NK-92 (cell line): ENCODE results near the gene SV2A.
A peak's percentile ranks its signal among the peaks of the same experiment; 100 is the strongest.
"Not testable (repeated sequence)": the region's sequence is repeated elsewhere in the genome, so short reads cannot be mapped to it uniquely, and the experiment has no call there.

Experiments used
- DNase-seq: peaks from one replicate; lab custom pipeline; 2025; ENCODE audit not compliant: unreplicated experiment; lab: John Stamatoyannopoulos, UW

SV2A gene

GRCh38 chr1:149887456-149888246, 30.0 kb downstream of the SV2A start:
- no peak for DNase-seq

- DNase-seq = not testable (repeated sequence)
Measured at GRCh38 chr1:149887196-149887455, 30.5 kb downstream of the SV2A start.

- peak; percentile 46 for DNase-seq
Measured at GRCh38 chr1:149886396-149887195, 31.0 kb downstream of the SV2A start.

- not testable (repeated sequence) for DNase-seq
Measured at GRCh38 chr1:149886121-149886395, 31.6 kb downstream of the SV2A start.

GRCh38 chr1:149885339-149886120, 32.1 kb downstream of the SV2A start:
- no peak for DNase-seq

- DNase-seq = no peak
Measured at GRCh38 chr1:149884433-149885338, 33.0 kb downstream of the SV2A start.

- DNase-seq = no peak
Measured at GRCh38 chr1:149883598-149884247, 33.9 kb downstream of the SV2A start.

GRCh38 chr1:149881876-149882275, 35.8 kb downstream of the SV2A start:
- no peak for DNase-seq

- DNase-seq = no peak
Measured at GRCh38 chr1:149879556-149879955, 38.1 kb downstream of the SV2A start.

GRCh38 chr1:149877211-149877946, 40.3 kb downstream of the SV2A start:
- no peak for DNase-seq

GRCh38 chr1:149873060-149873459, 44.6 kb downstream of the SV2A start:
- DNase-seq = not testable (repeated sequence)

- not testable (repeated sequence) for DNase-seq
Measured at GRCh38 chr1:149866887-149867286, 50.8 kb downstream of the SV2A start.

GRCh38 chr1:149861497-149862054, 56.1 kb downstream of the SV2A start:
- not testable (repeated sequence) for DNase-seq

- DNase-seq = not testable (repeated sequence)
Measured at GRCh38 chr1:149860684-149861496, 56.8 kb downstream of the SV2A start.

- not testable (repeated sequence) for DNase-seq
Measured at GRCh38 chr1:149860271-149860670, 57.4 kb downstream of the SV2A start.
